Measurements from ENCODE around the gene SMG5.

The SMG5 gene

DNA sequence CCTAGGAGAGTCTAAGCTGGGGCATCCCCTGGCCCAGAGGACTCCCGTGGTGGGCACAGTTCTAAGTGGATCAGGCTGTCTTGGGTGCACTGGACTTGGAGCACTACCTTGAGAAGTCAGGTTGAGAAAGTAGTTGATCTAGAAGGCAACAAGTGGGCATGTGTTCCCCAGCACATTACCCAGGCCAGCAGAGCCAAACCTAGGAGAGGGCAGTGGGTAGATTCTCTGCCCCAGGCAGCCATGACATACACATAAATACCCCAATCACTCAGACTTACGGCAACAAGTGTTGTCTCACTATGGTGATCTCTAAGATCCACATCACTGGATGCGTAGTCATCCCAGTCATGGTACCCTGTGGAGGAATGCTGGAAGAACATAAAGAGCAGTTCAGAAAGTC is 71.4 kb downstream of the SMG5 start:
- DNase-seq = no peak

DNA sequence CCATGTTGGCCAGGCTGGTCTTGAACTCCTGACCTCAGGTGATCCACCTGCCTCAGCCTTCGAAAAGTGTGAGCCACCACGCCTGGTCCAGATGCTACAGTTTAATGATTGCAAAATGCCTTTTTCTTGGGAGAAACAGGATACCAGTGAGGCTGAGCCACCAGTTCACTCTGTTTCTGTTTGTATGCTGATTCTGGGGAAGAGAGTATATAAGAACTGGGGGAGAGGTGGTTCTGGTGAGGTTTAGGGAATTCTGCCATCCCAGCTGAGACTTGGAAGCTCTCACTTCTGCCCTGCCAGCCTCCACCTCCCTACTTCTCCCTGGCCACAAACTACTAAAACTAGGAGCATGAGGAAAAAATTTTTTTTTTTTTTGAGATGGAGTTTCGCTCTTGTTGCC is 77.9 kb downstream of the SMG5 start:
- DNase-seq = no peak

- peak; percentile 72 for DNase-seq
These were observed 79.3 kb downstream of the SMG5 start for GRCh38 chr1:156203331-156203730.

DNA sequence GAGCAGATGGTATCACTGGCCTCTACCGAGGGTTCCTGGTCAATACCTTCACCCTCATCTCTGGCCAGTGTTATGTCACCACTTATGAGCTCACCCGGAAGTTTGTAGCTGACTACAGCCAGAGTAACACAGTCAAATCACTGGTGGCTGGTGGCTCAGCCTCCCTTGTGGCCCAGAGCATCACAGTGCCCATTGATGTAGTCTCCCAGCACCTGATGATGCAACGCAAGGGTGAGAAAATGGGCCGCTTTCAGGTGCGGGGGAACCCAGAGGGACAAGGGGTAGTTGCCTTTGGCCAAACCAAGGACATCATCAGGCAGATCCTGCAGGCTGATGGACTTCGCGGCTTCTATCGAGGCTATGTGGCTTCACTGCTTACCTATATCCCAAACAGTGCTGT is 82.6 kb downstream of the SMG5 start:
- no peak for DNase-seq
